GM19193 (cell line): ENCODE data around the gene DDX17.

Source experiments
- POLR2A ChIP-seq: IDR thresholded peaks from 4 replicates; pipeline ENCODE4 v1.6.1; 2011; ENCODE audit not compliant: insufficient read depth, insufficient read length; ENCODE audit errors: extremely low read depth

Gene DDX17

DNA sequence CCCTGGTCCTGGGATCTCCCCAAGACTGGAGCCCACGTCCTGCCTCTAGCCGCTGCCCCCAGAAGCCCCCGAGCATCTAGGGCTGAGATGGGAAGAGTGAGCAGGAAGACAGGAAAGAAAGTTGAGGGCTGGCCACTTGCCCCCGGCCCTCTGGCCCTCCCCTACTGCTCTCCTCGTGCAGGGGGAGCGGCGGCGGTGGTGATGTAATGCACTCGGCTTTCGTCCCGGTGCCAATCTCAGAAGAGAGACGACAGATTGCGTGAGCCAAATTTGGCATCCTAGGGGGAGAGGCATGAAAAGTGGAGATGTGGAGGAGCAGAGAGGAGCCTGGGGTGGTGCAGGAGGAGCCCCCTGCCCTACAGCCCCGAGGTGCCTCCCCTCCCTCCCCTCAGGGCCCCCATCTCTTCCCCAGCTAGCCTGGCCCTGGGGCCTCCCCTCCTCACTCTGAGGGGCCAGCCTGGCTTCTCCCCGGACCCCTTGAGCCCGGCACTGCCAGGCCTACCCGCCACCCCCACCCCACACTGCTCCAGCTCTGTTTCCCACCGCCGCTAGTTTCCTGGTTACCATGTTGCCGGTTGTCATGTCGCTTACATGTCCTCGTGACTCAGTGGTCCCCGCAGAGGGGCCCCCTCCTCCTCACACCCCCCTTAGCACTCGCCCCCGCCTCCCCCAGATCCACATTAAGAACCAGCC, 53.6 kb downstream of the DDX17 start:
- no peak for TF ChIP-seq POLR2A

DNA sequence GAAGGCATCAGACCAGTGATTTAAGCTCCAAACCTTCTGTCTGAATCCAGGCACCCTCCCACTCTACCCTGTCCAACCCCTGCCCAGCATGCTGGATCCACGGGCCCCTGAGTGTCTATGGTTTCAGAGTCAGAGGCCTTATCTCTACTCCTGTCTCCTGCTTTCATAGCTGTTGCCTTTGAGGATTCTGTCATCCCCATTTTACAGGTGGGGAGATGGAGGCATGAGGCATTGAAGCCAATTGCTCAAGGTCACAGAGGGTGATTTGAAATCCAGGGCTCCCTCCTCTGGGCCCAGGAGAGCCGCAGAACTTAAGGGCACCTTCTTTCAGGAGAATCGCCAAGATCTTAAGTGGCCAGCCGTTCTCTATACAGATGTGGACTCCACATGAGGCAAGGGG, 54.2 kb downstream of the DDX17 start:
- no peak for TF ChIP-seq POLR2A

DNA sequence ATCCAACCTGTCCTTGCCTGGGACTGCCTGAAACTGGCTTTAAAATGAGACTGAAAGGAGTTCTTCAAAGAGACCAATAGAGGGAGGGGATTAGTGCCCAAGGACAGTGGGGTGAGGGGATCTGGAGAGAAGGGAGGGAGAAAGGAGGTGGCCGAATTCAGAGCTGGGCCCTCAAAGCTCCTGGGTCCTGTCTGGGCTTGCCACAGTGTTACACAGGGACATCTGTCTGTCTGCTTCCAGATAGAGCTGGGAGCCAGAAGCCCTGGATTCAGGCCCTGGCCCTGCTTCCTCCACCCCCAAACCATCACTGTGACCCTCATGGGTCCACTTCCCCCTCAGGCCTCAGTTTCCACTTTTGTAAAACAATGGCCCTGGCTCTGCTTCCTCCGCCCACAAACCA, 54.7 kb downstream of the DDX17 start:
- no peak for TF ChIP-seq POLR2A

DNA sequence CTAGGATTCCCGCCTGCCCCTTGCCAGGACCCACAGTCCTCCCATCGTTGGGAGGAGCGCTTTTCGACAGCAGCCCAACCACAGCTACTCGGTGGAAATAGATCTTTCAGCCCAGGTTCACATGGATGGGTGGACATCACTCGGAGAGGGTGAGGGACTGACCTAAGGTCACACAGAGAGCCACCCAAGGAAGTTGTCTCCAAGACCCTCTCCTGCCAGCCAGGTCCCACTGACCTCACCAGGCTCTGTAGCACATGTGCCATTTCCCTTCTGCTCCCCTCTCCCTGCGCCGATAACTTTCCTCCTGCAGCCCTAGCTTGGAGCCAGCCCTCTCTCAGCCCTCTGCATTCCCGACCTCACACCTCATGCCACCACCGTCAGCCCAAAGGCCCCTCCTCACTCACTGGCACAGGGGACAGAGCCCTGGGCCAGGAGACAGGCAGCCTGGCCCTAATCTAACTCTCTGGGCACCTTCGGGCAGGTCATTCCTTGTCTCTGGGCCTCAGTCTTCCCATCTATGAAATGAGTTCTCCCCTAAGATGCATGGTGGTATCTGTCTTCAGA, 55.8 kb downstream of the DDX17 start:
- TF ChIP-seq POLR2A: no peak

DNA sequence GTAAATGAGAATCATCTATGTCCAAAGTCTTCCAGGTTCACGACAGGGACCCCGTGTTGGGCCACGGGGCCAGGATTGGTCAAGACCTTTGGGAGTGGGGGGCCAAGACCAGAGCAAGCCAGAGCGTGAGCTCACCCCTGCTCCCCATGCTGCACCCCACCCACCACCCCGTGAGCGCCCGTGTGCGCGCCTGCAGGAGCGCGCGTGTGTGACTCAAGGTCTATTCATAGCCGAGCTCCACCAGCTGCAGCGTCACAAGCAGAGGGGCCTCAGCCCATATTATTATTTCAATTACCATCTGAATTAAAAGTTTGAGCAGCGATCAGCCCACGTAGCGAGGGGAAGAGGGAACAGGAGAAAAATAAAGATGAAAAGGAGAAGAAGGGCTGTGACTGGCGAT, 56.3 kb downstream of the DDX17 start:
- TF ChIP-seq POLR2A: no peak

DNA sequence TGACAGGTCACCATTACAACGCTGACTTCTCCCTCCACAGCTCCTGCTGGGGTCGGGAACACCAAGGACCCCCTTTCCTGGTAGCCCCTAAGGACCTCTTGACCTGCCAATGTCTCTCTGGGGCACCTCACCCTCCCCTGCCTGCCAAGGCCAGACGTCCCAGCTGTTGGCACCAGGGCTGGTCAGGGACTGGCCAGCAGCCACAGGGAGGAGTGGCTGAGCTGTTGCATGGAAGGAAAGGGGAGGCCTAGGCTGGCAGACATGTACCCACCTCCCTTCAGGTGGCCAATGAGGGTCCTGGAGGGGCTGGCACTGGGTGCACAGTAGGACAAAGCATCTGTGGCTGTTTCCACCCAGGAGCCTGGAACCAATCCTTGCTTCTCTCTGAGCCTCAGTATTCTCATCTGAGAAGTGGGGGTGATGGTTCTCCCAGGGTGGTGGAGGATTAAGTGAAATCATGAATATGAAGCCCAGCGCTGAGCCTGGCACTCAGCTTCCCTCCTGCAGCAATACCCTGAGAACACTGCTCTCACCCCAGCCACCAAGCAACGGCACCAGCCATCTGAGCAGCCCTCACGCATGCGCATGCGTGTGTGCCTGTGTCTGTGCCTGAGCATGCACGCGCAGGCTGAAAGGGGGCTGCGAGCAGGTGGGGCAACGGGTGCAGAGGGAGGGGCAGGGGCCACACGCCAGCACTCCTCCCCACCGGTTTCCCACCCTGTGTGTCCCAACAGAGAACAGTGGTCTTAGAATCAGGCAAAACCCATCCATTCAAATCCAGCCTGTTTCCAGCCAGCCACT, 57.0 kb downstream of the DDX17 start:
- no peak for TF ChIP-seq POLR2A

DNA sequence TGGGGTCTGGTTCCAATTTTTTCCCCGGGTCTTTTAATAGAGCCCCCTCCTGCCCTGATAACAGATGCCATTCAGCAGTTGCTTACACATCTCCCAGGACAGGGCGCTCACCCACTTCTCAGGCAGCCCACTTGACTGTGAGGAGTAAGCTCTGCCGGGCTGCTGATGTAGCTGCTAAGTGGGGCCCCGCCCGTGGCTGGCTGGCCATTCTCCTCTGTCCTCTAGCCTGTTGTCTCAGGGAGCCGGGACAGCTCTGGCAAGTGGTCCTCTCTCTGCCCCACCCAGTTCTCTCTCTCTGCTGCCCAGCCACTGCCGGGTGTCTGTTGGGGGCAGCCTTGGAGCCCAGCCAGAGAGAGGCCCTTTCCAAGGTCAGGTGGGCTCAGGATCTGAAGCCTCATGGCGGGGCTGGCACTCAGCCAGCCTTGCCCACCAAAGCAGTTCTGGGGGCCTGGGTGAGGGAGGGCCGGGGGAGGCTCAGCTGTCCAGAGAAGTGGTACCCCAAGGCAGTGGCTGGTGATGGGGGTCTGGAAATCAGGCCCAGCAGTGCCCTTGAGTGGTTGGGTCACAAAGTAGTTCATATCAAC, 60.0 kb downstream of the DDX17 start:
- no peak for TF ChIP-seq POLR2A

DNA sequence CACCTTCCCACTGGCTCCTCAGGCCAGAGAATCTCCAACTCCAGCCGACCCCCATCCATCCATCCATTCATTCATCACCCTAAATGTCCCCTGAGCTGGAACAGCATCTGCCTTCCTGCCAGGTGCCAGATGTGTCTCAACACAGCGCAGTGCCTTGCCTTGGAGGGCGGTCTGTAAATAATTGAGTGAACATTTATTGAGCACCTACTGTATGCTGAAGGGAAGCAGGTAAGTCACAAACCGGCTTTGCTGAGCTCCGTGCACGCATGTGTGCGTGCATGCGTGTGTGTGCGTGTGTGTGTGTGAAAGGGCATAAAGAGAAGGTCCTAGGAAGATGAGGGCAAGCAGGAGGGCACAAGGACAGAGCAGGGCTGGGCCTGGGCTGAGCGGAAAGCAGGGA, 61.3 kb downstream of the DDX17 start:
- no peak for TF ChIP-seq POLR2A

DNA sequence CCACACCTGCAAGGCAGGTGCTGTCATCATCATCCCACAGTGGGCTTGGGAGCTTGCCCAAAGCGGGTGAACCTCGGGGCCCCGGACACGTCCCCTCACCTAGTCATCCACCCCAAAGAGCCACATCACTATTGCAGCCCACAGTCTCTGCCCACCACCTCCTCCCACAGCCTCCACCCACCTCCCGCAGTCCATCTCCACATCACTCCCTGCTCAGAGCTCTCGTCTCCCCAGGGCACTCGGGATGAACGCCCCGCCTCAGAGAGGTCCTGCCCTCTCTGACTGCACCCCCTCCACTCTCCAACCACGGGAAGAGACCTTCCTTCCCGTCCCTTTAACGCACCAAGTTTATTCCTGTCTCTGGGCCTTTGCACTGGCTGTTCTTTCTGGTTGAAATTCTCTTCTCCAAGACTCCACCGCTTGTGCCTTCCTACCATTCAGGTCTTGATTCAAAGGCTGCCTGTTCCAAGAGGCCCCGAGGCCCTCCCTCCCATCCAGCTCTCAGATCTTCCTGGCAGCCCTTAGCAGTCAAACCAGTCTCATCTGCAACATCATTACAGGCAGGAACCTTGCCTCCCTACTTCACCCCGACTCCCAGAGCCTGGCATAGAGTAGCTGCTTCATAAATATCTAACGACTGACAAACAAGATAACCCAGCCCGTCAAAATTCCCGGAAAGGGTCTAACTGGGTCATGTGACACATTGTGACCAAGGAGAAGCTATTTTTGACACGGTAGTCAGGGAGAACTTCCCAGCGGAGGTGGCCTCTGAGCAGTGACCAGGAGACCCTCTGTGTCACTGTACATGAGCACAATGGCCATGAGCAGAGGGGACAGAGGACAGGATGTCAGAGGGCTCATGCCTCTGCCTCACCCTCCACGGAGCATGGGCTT, 62.2 kb downstream of the DDX17 start:
- TF ChIP-seq POLR2A: no peak

DNA sequence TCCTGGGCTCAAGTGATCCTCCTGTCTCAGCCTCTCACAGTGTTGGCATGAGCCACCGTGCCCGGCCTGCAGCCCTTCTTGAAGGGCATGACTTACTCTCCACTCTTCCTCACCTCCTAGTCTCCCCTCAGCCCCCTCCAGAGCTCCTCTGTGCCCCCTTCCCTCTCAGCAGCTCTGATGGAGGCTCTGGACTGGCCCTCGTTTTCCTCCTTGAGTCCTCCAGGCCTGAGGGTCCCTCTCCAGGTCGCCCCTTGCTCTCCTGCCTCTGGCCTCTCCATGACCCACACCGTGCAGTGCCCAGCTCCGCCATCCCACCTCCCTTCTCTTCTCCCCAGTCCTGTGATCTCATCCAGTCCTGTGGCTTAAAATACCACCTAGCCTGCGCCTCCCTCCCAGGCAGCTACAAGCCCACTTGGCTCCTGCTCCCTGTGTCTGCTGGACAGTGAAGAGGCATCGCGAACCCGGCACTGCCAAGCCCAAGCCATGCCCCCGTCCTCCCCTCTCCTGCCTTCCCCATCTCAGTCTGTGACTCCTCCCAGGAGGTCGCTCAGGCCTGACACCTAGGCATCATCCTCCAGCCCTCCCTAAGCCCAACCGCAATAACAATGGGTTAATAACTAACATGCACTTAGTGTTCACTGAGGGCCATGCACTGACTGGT, 63.0 kb downstream of the DDX17 start:
- no peak for TF ChIP-seq POLR2A

DNA sequence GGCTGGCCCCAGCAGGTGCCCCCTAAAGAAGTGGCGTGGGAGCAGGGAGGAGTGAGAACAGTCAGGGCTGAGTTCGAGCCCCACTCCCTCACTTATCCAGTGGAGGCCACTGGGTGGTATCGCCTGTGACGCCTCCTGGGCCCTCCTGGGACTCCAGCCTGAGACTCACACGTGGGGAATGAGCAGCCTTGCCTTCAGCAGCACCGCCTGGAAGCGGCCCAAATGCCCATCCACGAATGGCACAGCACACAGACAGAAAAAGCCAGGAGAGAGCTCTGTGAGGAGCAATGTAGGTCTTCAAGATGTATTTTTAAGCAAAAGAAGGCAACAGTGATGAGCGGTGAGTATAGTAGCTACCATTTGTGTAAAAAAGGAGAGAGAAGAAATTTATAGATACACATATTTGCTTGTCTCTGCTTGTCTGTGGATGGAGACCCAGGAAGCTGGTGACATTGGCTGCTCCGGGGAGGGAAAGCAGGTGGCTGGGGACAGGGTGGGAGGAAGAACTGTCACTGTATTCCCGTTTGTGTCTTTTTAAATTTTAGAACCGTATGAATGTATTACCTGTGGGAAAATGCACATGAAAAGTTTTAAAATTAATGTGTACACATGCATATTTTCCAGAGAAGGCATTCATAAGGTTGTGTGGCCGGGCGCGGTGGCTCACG, 64.4 kb downstream of the DDX17 start:
- no peak for TF ChIP-seq POLR2A

DNA sequence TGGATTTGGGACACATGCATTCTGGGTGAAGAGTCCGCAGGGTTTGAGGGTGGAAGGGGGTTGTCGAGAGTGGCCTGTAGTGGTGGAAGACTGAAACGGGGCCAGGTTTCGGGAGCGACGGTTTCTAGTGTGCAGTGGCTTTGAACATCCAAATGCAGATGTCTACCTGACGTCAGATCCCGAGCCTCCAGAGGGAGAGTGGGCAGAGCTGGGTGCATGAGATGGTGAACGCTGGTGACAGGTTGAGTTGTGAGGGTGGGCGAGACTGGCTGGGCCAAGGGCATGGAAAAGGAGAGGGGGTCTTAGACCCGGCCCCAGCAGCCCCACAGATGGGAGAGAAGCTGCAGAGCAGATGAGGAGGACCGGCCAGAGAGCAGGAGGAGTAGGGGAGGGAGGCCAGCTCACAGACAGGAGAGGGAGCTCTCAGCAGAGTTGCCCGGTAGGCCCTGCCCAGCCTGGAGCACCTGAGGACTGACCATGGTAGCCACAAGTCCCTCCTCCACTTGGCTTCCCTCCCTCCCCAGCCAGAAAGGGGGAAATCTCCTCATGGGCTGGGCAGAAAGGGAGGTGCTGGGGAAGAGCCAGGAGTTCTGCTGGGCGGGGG, 65.3 kb downstream of the DDX17 start:
- TF ChIP-seq POLR2A: no peak

DNA sequence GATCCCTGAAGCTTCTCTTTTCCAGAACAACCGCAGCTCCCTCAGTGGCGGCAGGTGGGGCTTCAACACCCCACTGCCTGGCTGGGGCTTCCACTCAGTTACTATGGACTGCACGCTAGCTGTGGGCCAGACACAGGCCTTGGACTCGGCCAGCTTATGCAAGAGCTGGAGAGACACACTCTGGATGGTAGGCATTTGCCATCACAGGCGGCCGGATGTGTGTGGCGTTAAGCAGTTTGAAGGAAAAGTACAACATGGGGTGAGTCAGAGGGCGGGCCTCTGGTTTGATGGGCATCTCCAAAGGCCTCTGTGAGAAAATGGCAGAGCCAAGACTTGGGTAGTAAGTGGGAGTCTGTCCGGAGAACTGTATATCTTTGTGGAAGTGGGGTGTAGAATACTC, 68.7 kb downstream of the DDX17 start:
- TF ChIP-seq POLR2A: no peak
